ENCODE results near the gene UBLCP1. TPM values are rescaled to one million over a fixed set of nuclear protein-coding genes. Genes with fewer than 3 reads are reported as not detected.
"Not testable (repeated sequence)": the region's sequence is repeated elsewhere in the genome, so short reads cannot be mapped to it uniquely, and the experiment has no call there.

Gene UBLCP1
- polyA plus RNA-seq, 1 donor, result 20.7 TPM

DNA sequence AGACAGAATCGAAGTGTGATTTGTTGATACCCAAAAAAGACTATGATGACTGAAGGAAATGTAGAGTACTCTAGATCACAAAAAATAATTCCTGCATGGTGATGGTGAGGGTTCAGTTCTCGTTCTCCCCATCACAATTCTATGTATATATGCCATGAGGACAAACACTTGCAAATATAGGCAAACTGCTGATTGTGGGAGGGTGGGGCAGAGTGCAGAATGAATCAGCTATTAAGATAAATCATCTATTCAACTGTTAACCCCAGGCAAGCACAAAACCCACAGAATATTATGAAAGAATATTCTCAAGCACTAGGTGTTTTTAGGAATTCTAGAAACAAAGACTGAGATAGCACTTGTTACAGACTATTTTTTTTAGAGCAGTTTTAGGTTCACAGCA lies 13.9 kb upstream of the UBLCP1 start:
- DNase-seq (ENCODE audit: low read depth), result no peak

DNA sequence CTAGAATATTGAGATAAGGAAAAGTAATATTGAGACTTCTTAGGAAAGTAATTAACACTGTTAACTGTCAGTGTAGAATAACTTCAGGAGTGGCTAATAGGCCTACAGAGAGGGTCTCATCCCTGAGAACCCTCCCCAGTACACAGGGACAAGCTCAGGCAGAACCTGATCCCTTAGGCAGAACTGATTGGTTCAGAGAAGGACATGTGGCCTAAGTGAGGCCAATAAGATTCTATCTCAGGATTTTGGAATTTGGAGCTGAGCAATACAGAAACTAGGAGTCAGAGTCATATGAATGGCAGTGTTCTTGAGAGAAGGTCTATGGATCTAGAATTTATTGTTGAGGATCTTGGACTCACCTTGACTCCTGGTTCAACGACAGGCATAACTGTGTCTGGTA lies 10.9 kb upstream of the UBLCP1 start:
- DNase-seq (ENCODE audit: low read depth), result no peak

DNA sequence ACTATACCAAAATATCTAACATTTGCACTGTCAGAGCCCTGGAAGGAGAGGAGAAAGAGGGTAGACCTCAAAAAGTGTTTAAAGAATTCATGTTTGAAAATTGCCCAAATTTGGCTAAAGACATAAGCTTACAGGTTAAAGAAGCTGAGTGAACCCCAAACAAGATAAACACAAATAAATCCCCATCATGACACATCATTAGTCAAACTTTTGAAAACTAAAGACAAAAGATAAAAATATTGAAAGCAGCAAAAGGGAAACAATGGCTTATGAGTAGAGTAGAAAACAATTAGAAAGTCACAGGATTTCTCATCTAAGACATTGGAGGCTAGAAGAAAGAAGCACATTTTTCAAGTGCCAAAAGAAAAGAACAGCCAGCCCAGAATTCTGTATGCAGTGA lies 6.1 kb upstream of the UBLCP1 start:
- no peak for DNase-seq (ENCODE audit: low read depth)

DNA sequence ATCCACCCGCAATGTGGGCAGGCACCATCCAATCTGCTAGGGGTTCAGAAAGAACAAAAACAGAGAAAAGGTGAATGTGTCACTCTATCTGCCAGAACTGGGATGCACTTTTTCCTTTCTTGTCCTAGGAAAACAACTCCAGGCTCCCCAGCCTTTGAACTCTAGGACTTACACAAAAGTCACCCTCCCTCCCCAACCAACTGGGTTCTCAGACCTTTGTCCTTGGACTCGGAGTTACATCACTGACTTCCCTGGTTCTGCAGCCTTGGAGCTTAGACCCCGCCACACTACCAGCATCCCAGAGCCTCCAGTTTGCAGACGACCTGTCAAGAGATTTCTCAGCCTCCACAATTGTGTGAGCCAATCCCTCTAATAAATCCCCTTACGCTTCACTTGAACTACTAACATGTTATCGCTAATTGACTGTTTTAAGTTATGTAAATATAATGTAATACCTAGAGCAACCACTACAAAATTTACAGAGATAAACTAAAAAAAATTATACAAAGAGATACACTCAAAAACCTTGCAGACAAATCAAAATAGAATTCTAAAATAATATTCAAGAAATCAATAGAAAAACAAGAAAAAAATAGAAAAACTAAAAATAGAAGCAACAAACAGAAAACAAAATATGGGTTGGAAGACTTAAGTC lies 5.3 kb upstream of the UBLCP1 start:
- DNase-seq (ENCODE audit: low read depth), result no peak

DNA sequence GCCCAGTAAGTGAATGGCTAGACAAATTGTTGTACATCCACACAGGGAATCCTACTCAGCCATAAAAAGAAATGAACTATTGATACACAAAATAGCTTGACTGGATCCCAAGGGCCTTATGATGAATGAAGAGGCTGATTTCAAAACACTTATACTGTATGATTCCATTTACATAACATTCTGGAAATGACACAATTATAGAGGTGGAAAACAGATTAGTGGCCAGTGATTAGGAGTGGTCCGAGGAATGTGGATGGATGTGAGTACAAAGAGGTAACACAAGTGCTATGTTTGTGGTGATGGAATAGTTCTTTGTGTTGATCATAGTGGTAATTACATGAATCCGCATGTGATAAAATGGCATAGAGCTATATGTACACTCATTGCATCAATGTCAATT lies 4.7 kb upstream of the UBLCP1 start:
- no peak for DNase-seq (ENCODE audit: low read depth)

DNA sequence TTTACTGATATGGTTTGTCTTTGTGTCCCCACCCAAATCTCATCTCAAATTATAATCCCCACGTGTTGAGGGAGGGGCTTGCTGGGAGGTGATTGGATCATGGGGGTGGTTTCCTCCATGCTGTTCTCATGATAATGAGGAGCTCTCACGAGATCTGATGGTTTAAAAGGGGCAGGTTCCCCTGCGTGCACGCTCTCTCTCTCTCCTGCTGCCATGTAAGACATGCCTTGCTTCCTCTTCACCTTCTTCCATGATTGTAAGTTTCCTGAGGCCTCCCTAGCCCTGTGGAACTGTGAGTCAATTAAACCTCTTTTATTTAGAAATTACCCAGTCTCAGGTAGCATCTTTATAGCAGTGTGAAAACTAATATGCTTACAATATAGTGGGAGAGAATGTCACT lies 2.9 kb upstream of the UBLCP1 start:
- not testable (repeated sequence) for DNase-seq (ENCODE audit: low read depth)

DNA sequence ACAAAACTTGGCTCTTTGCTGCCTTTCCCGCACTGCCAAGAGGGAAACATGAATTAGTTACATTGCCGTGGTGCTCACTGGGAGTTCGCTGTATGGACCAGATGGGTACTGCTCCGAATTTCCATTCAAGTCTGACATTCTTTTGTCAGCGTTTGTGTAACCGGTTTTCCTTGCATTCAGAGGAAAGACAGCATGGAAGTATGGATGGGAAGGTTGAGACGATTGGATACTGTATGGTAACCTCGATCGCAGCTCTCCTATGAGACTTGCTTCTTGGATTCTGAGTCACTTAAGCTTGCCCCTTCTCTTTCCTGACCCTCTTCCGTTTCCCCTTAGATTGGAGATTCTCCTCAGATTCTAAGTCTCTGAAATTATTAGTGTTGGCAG lies 625 bp upstream of the UBLCP1 start:
- DNase-seq (ENCODE audit: low read depth), result no peak

DNA sequence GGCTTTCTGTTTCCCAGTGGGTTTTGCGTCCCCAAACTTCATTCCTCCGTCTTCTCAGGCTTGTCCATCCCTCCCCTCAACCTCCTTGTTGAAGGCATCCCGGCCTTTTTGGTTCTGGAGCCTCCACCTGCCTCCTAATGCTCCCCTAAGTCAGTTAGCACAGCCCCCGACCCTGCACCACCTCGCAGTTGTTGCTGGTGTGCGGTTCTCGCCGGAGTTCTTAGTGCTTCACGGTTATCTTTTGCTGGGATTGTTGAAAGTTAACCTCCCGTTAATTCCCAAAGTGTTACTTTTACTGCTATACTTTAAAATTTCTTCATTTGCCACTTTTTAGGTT lies 447 bp downstream of the UBLCP1 start:
- DNase-seq (ENCODE audit: low read depth), result no peak

DNA sequence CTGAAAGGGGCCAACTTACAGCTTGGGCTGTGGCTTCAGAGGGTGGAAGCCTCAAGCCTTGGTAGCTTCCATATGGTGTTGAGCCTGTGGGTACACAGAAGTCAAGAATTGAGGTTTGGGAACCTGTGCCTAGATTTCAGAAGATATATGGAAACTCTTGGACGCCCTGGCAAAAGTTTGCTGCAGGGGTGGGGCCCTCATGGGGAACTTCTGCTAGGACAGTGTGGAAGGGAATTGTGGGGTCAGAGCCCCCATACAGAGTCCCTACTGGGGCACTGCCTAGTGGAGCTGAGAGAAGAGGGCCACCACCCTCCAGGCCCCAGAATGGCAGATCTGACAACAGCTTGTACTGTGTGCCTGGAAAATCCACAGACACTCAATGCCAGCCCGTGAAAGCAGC lies 3.7 kb downstream of the UBLCP1 start:
- DNase-seq (ENCODE audit: low read depth), result not testable (repeated sequence)

DNA sequence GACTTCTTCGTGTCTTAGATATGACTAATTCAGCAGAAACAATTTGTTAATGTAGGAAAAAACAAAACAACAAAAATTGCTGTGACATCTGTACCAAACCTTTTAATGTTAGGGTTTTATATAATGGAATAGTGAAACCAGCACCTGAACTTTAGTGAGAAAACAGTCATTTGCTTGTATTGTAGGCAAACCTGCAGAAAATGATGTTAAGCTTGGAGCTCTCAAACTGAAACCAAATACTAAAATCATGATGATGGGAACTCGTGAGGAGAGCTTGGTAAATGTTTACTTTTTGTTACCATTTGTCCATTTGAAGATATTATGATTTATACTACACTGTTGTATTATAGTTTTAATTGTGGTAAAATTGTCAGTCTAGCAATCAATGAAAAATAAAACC lies 6.6 kb downstream of the UBLCP1 start:
- no peak for DNase-seq (ENCODE audit: low read depth)

DNA sequence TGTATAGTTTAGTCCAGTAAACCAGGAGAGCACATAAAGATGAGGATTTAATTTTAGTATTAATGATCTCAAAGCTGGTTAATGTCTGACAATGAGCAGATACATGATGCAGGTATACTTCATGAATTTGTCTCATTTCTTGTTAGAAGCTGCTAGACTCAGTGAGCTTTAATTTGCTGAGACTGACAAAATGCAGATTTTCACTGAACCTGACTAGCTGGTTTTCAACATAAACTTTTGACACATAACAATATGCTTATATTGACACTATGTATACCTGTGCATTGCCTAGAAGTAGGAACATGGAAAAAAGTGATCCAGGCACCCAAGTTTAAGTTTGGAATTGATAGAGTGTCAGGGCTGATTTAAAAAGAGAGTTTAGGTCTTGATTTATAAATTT lies 10.8 kb downstream of the UBLCP1 start:
- DNase-seq (ENCODE audit: low read depth), result no peak

DNA sequence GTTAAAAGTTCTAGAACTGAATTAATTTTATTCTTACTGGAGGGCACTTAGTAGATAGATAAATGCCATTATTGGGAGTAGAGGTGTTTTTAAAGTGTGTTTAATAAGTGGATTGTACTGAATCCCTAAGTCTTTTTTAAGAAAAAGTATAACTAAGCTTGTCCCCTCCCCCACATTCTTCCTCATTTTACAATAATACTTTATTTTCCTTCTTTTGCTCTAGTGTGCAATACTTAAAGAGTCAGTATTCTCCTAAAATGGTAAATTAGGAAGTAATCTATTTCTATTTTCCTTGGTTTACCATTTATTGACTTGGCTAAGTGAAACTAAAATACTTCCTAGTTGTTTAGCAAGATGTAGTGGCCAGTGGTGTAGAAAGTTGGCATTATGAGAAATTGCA lies 11.6 kb downstream of the UBLCP1 start:
- no peak for DNase-seq (ENCODE audit: low read depth)

DNA sequence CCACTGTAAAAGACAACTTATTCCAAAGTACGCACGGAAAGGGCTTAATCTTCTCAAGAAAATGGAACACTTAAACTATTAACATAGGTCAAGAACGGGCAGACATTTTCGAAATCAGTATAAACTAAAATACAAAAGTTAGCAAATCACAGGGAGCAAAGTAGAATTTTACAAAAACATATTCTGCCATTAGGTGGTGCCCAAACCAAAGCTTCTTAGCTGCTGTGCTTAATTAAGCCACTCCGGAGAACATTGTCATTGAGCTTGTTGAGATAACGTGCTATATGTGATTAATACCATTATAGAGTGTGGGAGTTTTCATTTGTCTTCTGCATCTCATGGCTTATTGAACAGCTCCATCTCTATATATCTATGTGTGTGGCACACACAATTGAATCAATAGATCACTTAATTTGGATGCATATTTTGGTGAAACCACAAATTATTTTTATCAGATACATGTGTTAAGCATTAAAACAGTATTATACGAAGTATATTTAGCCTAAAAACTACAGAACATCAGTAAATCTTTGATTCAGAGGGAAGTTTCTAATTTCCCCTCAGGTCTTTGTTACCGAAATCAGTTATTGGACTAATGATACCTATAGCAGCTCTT lies 23.4 kb downstream of the UBLCP1 start:
- DNase-seq (ENCODE audit: low read depth), result no peak

DNA sequence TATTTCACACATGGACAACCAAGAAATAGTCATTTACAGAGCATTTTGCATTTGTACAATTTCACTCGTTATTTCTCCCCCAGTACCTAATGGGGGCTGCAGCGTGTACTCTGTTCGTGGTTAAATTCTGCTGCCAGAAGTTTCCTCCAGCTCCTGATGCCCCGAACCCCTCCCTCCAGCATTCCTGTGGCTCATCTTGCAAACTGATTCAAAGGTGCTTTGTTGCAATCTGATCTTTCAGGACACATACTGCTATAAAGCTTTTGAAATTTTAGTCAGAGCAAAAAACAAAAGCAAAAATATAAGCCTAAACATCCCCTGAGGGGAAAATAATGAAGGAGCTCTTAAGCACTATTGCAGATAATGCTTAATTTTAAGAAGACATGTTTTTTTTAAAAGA lies 27.7 kb downstream of the UBLCP1 start:
- DNase-seq (ENCODE audit: low read depth), result no peak

DNA sequence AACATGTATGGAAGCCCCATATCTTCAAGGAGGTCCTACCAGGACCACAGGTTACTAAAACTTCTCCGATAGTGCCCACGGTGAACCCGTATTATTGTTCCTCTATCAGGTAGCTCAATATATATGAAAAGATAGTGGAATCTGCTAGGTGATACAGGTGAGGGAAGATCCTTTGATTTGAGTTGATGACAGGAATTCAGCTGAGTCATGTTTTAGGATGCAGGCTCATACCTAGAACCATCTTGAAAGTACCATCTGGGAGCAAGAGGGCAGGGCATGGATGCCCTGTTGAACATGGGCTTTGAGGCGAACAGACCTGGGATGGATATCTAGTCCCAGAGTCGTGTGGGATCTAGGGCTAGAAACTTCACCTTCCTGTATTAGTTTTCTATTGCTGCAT lies 31.8 kb downstream of the UBLCP1 start:
- DNase-seq (ENCODE audit: low read depth), result no peak

DNA sequence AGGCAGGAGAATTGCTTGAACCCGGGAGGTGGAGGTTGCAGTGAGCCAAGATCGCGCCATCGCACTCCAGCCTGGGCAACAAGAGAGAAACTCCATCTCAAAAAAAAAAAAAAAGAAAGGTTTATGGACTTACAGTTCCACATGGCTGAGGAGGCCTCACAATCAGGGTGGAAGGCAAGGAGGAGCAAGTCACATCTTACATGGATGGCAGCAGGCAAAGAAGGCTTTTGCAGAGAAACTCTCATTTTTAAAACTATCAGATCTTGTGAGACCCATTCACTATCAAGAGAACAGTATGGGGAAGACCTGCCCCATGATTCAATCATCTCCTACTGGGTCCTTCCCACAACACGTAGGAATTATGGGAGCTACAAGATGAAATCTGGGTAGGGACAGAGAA lies 34.2 kb downstream of the UBLCP1 start:
- not testable (repeated sequence) for DNase-seq (ENCODE audit: low read depth)

DNA sequence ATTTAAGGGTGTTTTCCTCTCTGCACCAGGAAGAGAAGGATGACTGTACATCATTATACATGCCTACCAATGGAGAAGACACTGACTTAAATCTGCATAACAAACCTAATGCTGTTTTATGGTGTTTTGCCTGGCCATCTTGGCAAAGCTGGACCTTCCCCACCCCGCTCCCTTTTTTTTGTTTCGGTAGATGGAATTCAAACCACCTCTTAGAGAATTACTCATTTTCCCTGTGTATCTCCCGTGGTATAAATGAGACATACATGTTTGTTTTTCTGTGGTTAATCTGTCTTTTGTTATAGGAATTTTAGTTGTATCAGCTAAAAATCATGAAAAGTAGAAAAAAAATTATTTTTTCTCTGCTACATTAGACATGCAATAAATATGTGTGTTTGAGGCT lies 38.4 kb downstream of the UBLCP1 start:
- DNase-seq (ENCODE audit: low read depth), result no peak

DNA sequence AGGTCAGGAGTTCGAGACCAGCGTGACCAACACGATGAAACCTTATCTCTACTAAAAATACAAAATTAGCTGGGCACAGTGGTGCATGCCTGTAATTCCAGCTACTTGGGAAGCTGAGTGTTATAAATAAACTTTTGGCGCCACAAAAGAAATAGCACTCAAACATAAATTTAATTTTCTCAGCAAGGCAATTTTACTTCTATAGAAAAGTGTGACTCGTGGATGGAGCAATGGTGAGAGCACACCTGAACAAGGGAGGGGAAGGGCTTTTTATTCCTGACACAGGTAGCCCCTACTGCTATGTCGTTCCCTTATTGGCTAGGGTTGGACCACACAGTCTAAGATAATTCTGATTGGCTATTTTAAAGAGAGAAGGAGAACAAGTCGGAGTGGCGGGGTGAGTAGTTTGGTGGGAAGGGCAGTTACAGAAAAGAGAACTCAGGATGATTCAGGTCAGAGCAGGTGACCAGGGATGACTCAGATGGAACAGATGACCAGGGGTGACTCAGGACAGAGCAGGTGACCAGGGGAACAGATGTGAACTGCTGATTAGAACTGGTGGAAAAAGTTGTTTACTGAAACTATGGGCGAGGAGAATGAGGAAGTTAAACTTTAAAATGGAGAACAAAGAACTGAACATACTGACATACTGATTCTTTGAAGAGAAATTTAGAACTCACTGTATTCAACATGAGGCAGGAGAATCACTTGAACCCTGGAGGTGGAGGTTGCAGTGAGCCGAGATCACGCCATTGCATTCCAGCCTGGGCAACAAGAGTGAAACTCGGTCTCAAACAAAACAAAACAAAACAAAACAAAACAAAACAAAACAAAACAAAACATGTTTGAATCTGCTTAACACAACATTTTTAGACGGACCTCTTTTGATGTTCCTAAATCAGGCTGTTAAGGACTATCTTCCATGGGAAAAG lies 39.1 kb downstream of the UBLCP1 start:
- DNase-seq (ENCODE audit: low read depth), result not testable (repeated sequence)

DNA sequence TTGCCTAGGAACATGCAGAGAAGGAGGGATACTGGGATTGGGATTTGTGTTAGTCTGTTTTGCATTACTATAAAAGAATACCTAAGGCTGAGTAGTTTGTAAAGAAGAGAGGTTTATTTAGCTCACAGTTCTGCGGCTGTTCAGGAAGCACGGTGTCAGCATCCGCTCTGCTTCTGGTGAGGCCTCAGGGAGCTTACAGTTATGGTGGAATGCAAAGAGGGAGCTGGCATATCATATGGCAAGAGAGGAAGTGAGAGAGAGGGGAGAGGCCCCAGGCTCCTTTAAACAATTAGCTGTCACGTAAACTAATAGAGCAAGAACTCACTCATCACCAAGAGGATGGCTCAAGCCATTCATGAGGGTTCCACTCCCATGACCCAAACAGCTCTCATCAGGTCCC lies 40.2 kb downstream of the UBLCP1 start:
- no peak for DNase-seq (ENCODE audit: low read depth)

DNA sequence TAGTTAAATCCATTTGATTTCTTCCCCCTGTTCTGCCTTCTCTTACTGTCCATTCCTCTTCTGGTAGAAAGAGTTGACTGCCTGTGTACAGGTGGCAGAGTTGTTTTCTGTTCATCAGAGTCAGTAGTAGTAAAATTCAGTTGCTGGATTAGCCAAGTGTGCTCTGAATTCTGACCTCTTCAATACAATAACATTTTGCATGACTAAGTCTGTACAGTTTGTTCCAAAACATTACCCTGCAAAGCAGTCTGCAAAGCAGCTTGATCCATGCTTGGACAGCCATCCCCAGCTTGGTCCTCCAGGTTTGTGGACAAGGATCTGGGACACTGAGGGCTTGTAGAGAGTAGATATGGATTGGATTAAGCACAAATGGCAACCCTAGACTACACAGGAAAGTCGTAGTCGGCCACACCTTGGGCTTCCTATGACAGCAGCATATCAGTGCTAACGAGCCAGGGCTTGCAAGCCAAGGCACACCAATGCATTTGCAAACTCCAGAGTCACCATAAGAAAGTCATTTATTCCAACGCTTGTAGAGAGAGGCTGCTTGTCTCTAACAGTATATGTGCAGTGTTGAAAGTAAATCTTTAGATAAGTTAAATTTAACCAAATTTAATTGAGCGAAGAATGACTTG lies 42.0 kb downstream of the UBLCP1 start:
- DNase-seq (ENCODE audit: low read depth), result no peak

DNA sequence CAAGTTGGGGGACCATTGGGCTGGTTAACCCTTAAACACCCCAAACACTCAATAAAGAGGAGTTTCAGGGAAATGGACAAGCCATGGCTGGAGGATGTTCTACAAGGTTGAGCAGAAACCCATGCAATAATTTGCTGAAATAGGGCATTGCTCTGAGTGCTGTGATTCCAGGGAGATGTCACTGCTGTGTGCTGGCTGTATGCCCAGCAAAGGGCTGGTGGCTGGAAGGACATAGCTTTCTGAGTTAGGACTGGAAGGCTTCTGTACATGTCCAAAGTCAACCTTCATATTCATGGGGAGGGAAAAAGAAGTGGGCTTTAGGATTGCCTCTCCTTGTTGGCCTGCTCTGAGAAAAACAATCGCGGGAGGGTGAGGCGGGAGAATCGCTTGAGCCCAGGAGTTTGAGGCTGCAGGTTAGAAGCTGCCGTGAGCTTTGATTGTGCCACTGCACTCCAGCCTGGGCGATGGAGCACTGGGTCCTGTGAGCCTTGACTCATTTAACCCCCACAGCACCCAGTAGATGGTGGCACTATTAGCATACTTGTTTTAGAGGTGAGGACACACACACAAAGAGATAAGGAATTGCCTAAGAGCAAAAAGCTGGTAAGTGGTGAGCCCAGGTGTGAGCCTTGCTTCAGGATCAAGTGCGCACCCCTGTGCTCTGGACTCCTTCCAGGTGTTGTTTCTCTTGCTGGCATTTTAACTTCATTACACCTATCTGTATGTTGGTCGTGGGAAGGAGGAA lies 46.8 kb downstream of the UBLCP1 start:
- DNase-seq (ENCODE audit: low read depth), result no peak

DNA sequence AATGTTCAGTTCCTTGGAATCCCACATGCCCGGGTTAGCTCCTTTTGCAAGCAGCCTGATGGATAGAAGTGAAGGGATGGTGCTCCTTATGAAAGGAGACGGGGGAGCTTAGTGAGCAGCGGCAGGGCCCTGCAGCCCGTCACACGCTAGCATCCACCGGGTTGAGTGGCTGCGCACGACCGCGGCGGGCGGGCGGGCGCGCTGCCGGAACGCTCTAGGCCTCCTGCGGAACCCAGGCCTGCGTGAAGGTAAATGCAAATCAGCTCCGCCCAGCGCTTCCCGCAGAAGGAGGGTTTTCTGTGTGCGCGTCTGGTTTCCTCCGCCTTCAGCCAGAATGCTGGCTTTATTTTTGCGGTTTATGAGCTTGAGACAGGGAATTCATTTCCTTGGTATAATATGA lies 47.4 kb downstream of the UBLCP1 start:
- DNase-seq (ENCODE audit: low read depth), result no peak

Data from forelimb muscle (tissue), 1 donor.